Measurements from ENCODE around the gene MAML3. TPM values are rescaled to one million over a fixed set of nuclear protein-coding genes. Genes with fewer than 3 reads are reported as not detected.
A peak's percentile ranks its signal among the peaks of the same experiment; 100 is the strongest.

The MAML3 gene
- total and polyA plus RNA-seq, 2 experiments from 2014 or later = 1.7 to 6.5 TPM

DNA sequence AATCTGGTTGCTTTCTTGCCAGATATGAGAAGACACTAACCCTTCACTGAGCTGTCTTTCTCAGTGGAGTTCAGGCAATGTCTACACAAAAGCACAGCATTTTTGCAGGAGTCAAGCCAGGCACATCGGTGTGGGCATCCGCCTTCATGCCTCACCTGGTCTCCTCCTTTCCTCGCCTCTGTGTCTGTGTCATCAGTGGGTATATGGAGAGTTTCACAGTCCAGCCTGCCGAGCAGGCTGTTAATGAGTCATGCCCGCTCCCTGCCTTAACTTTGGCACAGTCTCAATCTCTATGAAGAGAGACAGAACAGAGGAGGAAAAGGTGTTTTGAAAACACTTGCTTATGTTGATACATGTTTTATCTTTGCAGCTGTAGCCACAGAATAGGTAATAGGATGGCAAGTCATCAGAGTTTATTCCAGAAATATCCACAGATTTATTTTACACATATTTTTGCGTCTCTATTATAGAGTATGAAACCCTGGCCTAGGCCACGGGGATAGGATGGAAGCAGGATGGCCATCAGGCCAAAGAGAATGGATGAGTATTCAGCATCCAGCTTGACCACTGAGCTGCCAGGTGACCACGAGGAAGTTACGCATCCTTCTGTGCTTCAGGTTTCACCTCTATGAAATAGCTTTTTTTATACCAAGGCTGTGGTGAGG lies 32.8 kb upstream of the MAML3 start:
- H3K4me2 ChIP-seq = no peak overlapping the region
- H3F3A ChIP-seq (replicated peaks; ENCODE audit: low read depth) = no peaks in the 10 kb centered on the region
- no peaks in the 10 kb centered on the region for H3K27me3 ChIP-seq (ENCODE audit: insufficient read depth)
- H2AFZ ChIP-seq = peak overlapping the region; percentile 32; the same call in 1 of the 2 replicates
- TF ChIP-seq, protein P1, sequence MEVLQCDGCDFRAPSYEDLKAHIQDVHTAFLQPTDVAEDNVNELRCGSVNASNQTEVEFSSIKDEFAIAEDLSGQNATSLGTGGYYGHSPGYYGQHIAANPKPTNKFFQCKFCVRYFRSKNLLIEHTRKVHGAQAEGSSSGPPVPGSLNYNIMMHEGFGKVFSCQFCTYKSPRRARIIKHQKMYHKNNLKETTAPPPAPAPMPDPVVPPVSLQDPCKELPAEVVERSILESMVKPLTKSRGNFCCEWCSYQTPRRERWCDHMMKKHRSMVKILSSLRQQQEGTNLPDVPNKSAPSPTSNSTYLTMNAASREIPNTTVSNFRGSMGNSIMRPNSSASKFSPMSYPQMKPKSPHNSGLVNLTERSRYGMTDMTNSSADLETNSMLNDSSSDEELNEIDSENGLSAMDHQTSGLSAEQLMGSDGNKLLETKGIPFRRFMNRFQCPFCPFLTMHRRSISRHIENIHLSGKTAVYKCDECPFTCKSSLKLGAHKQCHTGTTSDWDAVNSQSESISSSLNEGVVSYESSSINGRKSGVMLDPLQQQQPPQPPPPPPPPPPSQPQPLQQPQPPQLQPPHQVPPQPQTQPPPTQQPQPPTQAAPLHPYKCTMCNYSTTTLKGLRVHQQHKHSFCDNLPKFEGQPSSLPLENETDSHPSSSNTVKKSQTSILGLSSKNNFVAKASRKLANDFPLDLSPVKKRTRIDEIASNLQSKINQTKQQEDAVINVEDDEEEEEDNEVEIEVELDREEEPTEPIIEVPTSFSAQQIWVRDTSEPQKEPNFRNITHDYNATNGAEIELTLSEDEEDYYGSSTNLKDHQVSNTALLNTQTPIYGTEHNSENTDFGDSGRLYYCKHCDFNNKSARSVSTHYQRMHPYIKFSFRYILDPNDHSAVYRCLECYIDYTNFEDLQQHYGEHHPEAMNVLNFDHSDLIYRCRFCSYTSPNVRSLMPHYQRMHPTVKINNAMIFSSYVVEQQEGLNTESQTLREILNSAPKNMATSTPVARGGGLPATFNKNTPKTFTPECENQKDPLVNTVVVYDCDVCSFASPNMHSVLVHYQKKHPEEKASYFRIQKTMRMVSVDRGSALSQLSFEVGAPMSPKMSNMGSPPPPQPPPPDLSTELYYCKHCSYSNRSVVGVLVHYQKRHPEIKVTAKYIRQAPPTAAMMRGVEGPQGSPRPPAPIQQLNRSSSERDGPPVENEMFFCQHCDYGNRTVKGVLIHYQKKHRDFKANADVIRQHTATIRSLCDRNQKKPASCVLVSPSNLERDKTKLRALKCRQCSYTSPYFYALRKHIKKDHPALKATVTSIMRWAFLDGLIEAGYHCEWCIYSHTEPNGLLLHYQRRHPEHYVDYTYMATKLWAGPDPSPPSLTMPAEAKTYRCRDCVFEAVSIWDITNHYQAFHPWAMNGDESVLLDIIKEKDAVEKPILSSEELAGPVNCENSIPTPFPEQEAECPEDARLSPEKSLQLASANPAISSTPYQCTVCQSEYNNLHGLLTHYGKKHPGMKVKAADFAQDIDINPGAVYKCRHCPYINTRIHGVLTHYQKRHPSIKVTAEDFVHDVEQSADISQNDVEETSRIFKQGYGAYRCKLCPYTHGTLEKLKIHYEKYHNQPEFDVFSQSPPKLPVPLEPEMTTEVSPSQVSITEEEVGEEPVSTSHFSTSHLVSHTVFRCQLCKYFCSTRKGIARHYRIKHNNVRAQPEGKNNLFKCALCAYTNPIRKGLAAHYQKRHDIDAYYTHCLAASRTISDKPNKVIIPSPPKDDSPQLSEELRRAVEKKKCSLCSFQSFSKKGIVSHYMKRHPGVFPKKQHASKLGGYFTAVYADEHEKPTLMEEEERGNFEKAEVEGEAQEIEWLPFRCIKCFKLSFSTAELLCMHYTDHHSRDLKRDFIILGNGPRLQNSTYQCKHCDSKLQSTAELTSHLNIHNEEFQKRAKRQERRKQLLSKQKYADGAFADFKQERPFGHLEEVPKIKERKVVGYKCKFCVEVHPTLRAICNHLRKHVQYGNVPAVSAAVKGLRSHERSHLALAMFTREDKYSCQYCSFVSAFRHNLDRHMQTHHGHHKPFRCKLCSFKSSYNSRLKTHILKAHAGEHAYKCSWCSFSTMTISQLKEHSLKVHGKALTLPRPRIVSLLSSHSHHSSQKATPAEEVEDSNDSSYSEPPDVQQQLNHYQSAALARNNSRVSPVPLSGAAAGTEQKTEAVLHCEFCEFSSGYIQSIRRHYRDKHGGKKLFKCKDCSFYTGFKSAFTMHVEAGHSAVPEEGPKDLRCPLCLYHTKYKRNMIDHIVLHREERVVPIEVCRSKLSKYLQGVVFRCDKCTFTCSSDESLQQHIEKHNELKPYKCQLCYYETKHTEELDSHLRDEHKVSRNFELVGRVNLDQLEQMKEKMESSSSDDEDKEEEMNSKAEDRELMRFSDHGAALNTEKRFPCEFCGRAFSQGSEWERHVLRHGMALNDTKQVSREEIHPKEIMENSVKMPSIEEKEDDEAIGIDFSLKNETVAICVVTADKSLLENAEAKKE (CRISPR knock-in tag; IDR thresholded peaks at IDR 0.05) = no peak
- TF ChIP-seq ZNF114 (CRISPR knock-in tag; IDR thresholded peaks at IDR 0.05) (no peak), NANOG (IDR thresholded peaks at IDR 0.05; ENCODE audit: borderline replicate concordance) (no peak), CTCF (conservative IDR thresholded peaks at IDR 0.05; ENCODE audit: low read depth in 2 of 2) (no peak), EZH2 (IDR thresholded peaks at IDR 0.05; ENCODE audit: low read depth, unreplicated experiment) (no peak), EZH2phosphoT487 (IDR thresholded peaks at IDR 0.05; ENCODE audit: unreplicated experiment) (no peak), CREB1 (CRISPR knock-in tag; IDR thresholded peaks at IDR 0.05; ENCODE audit: low read depth) (no peak), JUNB (IDR thresholded peaks at IDR 0.05; ENCODE audit: unreplicated experiment) (no peak), ETS1 (IDR thresholded peaks at IDR 0.05) (no peak), STAT1 (IDR thresholded peaks at IDR 0.05; ENCODE audit: unreplicated experiment) (no peak), POLR2AphosphoS5 (IDR thresholded peaks at IDR 0.05; ENCODE audit: low read depth) (no peak), ZNF331 (CRISPR knock-in tag; IDR thresholded peaks at IDR 0.05; ENCODE audit: low read depth) (no peak), REST (IDR thresholded peaks at IDR 0.05; ENCODE audit: unreplicated experiment) (no peak)
- no peaks in the 10 kb centered on the region for H3K36me3 Mint-ChIP-seq (ENCODE audit: low read depth)
- H3K4me1 ChIP-seq (ENCODE audit: insufficient read depth) = no peaks in the 10 kb centered on the region
- ATAC-seq = no peak
- no peak overlapping the region for H3K27ac Mint-ChIP-seq
- H3K9me3 Mint-ChIP-seq = no peaks in the 10 kb centered on the region
- H3K79me2 ChIP-seq (replicated peaks; ENCODE audit: insufficient read depth) = no peaks in the 10 kb centered on the region
- no peak overlapping the region for H3K27ac ChIP-seq (ENCODE audit: low read depth)
- no peak overlapping the region for H3K4me3 Mint-ChIP-seq
- H3K9me2 ChIP-seq (ENCODE audit: insufficient read depth) = no peaks in the 10 kb centered on the region
- no peaks in the 10 kb centered on the region for H3K4me1 Mint-ChIP-seq
- H3K4me3 ChIP-seq = no peak overlapping the region
- H3K36me3 ChIP-seq (ENCODE audit: insufficient read depth) = no peaks in the 10 kb centered on the region
- H4K20me1 ChIP-seq (replicated peaks; ENCODE audit: insufficient read depth) = no peaks in the 10 kb centered on the region
- no peaks in the 10 kb centered on the region for H3K27me3 Mint-ChIP-seq (ENCODE audit: insufficient read depth, low read depth, poor library complexity)
- no peak for DNase-seq (ENCODE audit: low spot score)
